Measurements from ENCODE around the gene HTRA3. TPM values are rescaled to one million over a fixed set of nuclear protein-coding genes. Genes with fewer than 3 reads are reported as not detected.

The HTRA3 gene
- total and polyA plus RNA-seq, 2 of the 8 experiments (the other 6 are each of a cell fraction or from before 2014, with no cell fraction given) = 3.2 to 5.8 TPM

DNA sequence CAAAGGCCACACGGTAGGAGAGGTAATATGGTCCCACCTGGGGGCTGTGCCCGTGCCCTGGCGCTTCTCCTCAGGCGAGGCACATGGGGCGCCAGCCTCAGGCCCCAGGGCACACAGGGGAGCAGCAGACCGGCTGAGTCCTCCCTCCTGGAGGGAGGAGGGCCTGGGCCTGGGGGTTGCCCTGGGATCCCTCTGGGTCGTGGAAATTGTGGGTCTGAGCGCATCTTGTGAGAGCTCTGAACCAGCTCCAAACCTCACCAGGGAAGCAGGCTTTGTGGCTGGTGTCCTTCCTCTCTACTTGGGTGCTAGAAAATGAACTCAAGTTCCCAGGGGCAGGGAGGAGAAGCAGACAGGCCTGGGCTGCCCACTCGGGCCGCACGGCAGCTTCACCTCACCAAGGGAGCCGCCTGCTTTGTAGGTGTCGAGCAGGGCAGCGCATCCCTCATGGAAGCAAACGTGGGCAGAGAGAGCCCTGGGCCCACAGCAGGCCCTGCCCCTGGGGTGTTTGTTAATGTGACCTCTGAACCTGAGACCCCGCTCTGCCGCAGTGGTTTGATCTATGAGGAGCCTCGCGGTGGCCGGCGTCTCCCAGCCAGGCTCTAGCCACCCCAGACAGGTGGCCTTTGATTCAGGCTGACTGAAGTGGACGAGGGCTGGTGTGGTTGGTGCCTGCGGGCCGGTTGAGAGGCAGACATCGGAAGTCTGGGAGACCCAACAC lies 10.8 kb downstream of the HTRA3 start:
- Histone ChIP-seq H3K79me1 (ENCODE audit: low read depth, low read length) (no peaks in the 10 kb centered on the region), H3K4me1 (replicated peaks in 1 of 4; ENCODE audit: control insufficient read depth in 3 of 4, insufficient read depth in 4 of 4, low read length in 3 of 4) (no peaks in the 10 kb centered on the region)
- CTCF ChIA-PET (ENCODE audit: partially characterized antibody) = interaction anchor here (1.3 to 3.7 kb wide), 2 partner anchors 13 to 103 kb away, joined by 3 to 14 read pairs; no protein-coding TSS in a partner anchor

More for the DNA sequence above, 10.8 kb downstream of the HTRA3 start:
- Histone ChIP-seq H3K9me3 (ENCODE audit: insufficient read depth in 2 of 2, low read depth in 1 of 2, low read length in 1 of 2) (no peaks in the 10 kb centered on the region), H4K5ac (ENCODE audit: insufficient read length, low read depth, low read length) (no peak overlapping the region), H3K18ac (ENCODE audit: extremely low read depth, low read length) (no peak overlapping the region; the same call in 1 of the 2 replicates), H3K79me2 (ENCODE audit: control insufficient read depth in 1 of 2, insufficient read depth in 2 of 2, low read length in 2 of 2) (no peaks in the 10 kb centered on the region), H4K8ac (ENCODE audit: extremely low read depth, insufficient read depth, low read length) (peak overlapping the region; percentile 53), H2AK5ac (ENCODE audit: low read depth, low read length) (no peak overlapping the region), H3K9ac (replicated peaks in 1 of 4; ENCODE audit: extremely low read depth in 1 of 4, low read depth in 3 of 4, low read length in 3 of 4) (no peak overlapping the region), H3K23ac (ENCODE audit: insufficient read length) (no peak overlapping the region), H2BK120ac (replicated peaks; ENCODE audit: low read depth, low read length) (no peak overlapping the region), H3K27ac (ENCODE audit: low read depth, low read length) (no peak overlapping the region), H2BK5ac (ENCODE audit: low read depth, low read length) (no peak overlapping the region), H3K4ac (replicated peaks; ENCODE audit: insufficient read length, low read depth, low read length) (no peak overlapping the region), H4K91ac (replicated peaks; ENCODE audit: insufficient read length, low read length) (no peak overlapping the region), H2BK12ac (ENCODE audit: low read depth, low read length) (no peak overlapping the region), H4K20me1 (replicated peaks in 1 of 2; ENCODE audit: control insufficient read depth in 1 of 2, insufficient read depth in 2 of 2, low read length in 2 of 2) (peaks cover 0 to 3% of the 10 kb centered on the region in 2 experiments), H3K14ac (ENCODE audit: insufficient read length) (no peak overlapping the region), H2AFZ (ENCODE audit: low read length) (no peak overlapping the region), H3K4me3 (ENCODE audit: extremely low read depth in 1 of 4, insufficient read depth in 2 of 4, low read depth in 3 of 4, low read length in 4 of 4) (no peak overlapping the region), H3K23me2 (ENCODE audit: low read depth, low read length) (no peaks in the 10 kb centered on the region), H3K36me3 (ENCODE audit: control insufficient read depth in 2 of 4, insufficient read depth in 4 of 4, low read length in 3 of 4) (no peaks in the 10 kb centered on the region), H2BK15ac (ENCODE audit: low read length) (no peak overlapping the region), H3K27me3 (replicated peaks in 1 of 4; ENCODE audit: control insufficient read depth in 3 of 4, extremely low read depth in 1 of 4, insufficient read depth in 3 of 4, low read length in 3 of 4) (no peaks in the 10 kb centered on the region), H3K4me2 (ENCODE audit: insufficient read depth in 1 of 2, low read depth in 2 of 2, low read length in 2 of 2) (no peak overlapping the region), H2BK20ac (ENCODE audit: low read length) (no peak overlapping the region), H3K56ac (replicated peaks; ENCODE audit: insufficient read length, low read depth, low read length) (no peak overlapping the region)
- 83% methylated on average over 25 of the region's 25 CpGs; no CpG with 5 or more reads in 1 of the 2 experiments for WGBS, 2 experiments (ENCODE audit: extremely low coverage in 1 of 2, insufficient coverage in 1 of 2, insufficient read length in 1 of 2, insufficient replicate concordance in 2 of 2, low coverage in 1 of 2, low lambda C conversion rate in 2 of 2, missing lambda C conversion rate in 1 of 2)
- no peak for FAIRE-seq
- DNase-seq (ENCODE audit: low read depth in 1 of 2, low spot score in 2 of 2) = no peak
- TF ChIP-seq YY1 (IDR thresholded peaks at IDR 0.05; ENCODE audit: low read depth, low read length) (no peak), EZH2 (IDR thresholded peaks at IDR 0.05; ENCODE audit: low read depth, low read length, severe bottlenecking) (no peak), SIX5 (IDR thresholded peaks at IDR 0.05; ENCODE audit: low read depth, low read length) (no peak), HDAC6 (IDR thresholded peaks at IDR 0.05; ENCODE audit: low read depth, low read length) (no peak), CBX5 (IDR thresholded peaks at IDR 0.05; ENCODE audit: low read depth, low read length) (no peak), GTF2F1 (IDR thresholded peaks at IDR 0.05; ENCODE audit: borderline replicate concordance, low read depth, low read length) (no peak), CHD2 (IDR thresholded peaks at IDR 0.05; ENCODE audit: low read length) (no peak), KDM4A (IDR thresholded peaks at IDR 0.05; ENCODE audit: low read depth, low read length, severe bottlenecking) (no peak), EP300 (IDR thresholded peaks at IDR 0.05; ENCODE audit: borderline replicate concordance in 1 of 2, low read depth in 2 of 2, low read length in 2 of 2) (no peak)
- POLR2A ChIA-PET (ENCODE audit: partially characterized antibody) = no interaction called here

Measured in H1 (cell line).